ENCODE results near the gene GPR55. TPM values are rescaled to one million over a fixed set of nuclear protein-coding genes. Genes with fewer than 3 reads are reported as not detected.

GPR55 gene
- total and polyA plus RNA-seq, 10 of the 15 experiments (the other 5 are each of a cell fraction or from before 2014, with no cell fraction given), result 2.1 to 30.1 (median 16.2) TPM

DNA sequence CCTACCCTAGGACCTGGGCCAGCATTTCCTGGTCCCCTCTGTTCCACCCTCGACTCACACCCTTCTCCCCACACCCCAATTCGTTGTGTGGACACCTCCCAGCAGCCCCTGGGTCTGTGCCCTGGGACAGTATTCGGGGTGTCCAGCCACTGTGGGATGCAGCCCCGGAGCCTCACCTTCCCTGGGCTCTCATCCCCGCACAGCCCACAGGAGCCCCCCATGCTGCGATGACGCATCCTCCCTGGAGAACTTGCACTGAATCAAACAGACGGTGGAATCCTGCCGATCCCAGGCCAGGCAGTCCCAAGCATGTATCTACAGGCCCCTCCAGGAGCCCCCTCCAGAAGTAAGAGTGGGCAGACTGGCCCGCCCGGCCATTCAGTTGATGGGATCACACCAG is 50.6 kb downstream of the GPR55 start:
- SMC1A ChIA-PET (ENCODE audit: uncharacterized antibody, unreplicated experiment), result interaction anchor here (1.4 to 2.2 kb wide), 5 partner anchors 10 to 46 kb away, joined by 3 to 9 read pairs (median 5); partner anchors contain the start of gene ITM2C
- Histone ChIP-seq H3K36me3 (ENCODE audit: control insufficient read depth in 2 of 2, insufficient read depth in 2 of 2, low read length in 1 of 2) (peaks cover 2 to 9% of the 10 kb centered on the region in 2 experiments; a peak in 3 of 4 replicates), H3K9ac (ENCODE audit: control insufficient read depth, insufficient read depth, low read length) (peak overlapping the region; percentile 7), H3K27me3 (replicated peaks in 1 of 2; ENCODE audit: control insufficient read depth in 2 of 2, insufficient read depth in 2 of 2, low read length in 1 of 2) (no peaks in the 10 kb centered on the region), H3K4me2 (ENCODE audit: control insufficient read depth, insufficient read depth) (peak overlapping the region; percentile 96), H3K79me2 (ENCODE audit: control insufficient read depth, insufficient read depth, low read length) (peaks cover 3% of the 10 kb centered on the region; the same call in 1 of the 2 replicates), H3K4me3 (peak overlapping the region; percentile 63; the same call in 1 of the 2 replicates), H3K4me1 (ENCODE audit: control insufficient read depth, insufficient read depth, low read length) (peaks cover 65% of the 10 kb centered on the region), H4K20me1 (ENCODE audit: control insufficient read depth, insufficient read depth) (no peaks in the 10 kb centered on the region), H3K9me3 (replicated peaks; ENCODE audit: control insufficient read depth, insufficient read depth, low read length) (no peaks in the 10 kb centered on the region), H3K27ac (ENCODE audit: control insufficient read depth, insufficient read depth) (peak overlapping the region; percentile 79), H2AFZ (ENCODE audit: control insufficient read depth, low read depth, low read length) (no peak overlapping the region)
- intact Hi-C loops (cut with micrococcal nuclease; ENCODE audit: unreplicated experiment) (no loop called here), in situ Hi-C loops (cut with MboI) (no loop called here)
- BruUV-seq (replicated peaks), result no TSS peak
- POLR2A ChIA-PET, result interaction anchor here (0.7 to 3.7 kb wide), 3 partner anchors 27 to 80 kb away, joined by 3 to 19 read pairs (median 7); partner anchors contain the start of gene GPR55
- 98% methylated on average over 10 of the region's 11 CpGs for WGBS (ENCODE audit: insufficient coverage, insufficient replicate concordance, low lambda C conversion rate, missing lambda C conversion rate)
- TF ChIP-seq NFYA (IDR thresholded peaks at IDR 0.05; ENCODE audit: borderline replicate concordance, low read depth, low read length) (no peak), HCFC1 (IDR thresholded peaks at IDR 0.05; ENCODE audit: low read length) (no peak), SMARCA5 (IDR thresholded peaks at IDR 0.05) (no peak), ETV6 (conservative IDR thresholded peaks at IDR 0.05 in 1 of 2, IDR thresholded peaks at IDR 0.05 in 1 of 2; ENCODE audit: borderline replicate concordance in 1 of 2, low read depth in 1 of 2) (no peak), KDM1A (IDR thresholded peaks at IDR 0.05; ENCODE audit: borderline replicate concordance) (no peak), CBX5 (IDR thresholded peaks at IDR 0.05; ENCODE audit: low read depth) (no peak), ESRRA (IDR thresholded peaks at IDR 0.05; ENCODE audit: low read length) (no peak)
- TF ChIP-seq, protein P1, sequence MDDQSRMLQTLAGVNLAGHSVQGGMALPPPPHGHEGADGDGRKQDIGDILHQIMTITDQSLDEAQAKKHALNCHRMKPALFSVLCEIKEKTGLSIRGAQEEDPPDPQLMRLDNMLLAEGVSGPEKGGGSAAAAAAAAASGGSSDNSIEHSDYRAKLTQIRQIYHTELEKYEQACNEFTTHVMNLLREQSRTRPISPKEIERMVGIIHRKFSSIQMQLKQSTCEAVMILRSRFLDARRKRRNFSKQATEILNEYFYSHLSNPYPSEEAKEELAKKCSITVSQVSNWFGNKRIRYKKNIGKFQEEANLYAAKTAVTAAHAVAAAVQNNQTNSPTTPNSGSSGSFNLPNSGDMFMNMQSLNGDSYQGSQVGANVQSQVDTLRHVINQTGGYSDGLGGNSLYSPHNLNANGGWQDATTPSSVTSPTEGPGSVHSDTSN (IDR thresholded peaks at IDR 0.05; ENCODE audit: insufficient replicate concordance, low read depth, low read length), result no peak
- TF ChIP-seq, protein P2, sequence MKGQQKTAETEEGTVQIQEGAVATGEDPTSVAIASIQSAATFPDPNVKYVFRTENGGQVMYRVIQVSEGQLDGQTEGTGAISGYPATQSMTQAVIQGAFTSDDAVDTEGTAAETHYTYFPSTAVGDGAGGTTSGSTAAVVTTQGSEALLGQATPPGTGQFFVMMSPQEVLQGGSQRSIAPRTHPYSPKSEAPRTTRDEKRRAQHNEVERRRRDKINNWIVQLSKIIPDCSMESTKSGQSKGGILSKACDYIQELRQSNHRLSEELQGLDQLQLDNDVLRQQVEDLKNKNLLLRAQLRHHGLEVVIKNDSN (IDR thresholded peaks at IDR 0.05; ENCODE audit: borderline replicate concordance, extremely low read length, insufficient read depth, low read depth, low read length), result no peak
- TF ChIP-seq, protein P3, sequence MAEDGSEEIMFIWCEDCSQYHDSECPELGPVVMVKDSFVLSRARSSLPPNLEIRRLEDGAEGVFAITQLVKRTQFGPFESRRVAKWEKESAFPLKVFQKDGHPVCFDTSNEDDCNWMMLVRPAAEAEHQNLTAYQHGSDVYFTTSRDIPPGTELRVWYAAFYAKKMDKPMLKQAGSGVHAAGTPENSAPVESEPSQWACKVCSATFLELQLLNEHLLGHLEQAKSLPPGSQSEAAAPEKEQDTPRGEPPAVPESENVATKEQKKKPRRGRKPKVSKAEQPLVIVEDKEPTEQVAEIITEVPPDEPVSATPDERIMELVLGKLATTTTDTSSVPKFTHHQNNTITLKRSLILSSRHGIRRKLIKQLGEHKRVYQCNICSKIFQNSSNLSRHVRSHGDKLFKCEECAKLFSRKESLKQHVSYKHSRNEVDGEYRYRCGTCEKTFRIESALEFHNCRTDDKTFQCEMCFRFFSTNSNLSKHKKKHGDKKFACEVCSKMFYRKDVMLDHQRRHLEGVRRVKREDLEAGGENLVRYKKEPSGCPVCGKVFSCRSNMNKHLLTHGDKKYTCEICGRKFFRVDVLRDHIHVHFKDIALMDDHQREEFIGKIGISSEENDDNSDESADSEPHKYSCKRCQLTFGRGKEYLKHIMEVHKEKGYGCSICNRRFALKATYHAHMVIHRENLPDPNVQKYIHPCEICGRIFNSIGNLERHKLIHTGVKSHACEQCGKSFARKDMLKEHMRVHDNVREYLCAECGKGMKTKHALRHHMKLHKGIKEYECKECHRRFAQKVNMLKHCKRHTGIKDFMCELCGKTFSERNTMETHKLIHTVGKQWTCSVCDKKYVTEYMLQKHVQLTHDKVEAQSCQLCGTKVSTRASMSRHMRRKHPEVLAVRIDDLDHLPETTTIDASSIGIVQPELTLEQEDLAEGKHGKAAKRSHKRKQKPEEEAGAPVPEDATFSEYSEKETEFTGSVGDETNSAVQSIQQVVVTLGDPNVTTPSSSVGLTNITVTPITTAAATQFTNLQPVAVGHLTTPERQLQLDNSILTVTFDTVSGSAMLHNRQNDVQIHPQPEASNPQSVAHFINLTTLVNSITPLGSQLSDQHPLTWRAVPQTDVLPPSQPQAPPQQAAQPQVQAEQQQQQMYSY (CRISPR knock-in tag; IDR thresholded peaks at IDR 0.05), result no peak
- TF ChIP-seq, protein P4, sequence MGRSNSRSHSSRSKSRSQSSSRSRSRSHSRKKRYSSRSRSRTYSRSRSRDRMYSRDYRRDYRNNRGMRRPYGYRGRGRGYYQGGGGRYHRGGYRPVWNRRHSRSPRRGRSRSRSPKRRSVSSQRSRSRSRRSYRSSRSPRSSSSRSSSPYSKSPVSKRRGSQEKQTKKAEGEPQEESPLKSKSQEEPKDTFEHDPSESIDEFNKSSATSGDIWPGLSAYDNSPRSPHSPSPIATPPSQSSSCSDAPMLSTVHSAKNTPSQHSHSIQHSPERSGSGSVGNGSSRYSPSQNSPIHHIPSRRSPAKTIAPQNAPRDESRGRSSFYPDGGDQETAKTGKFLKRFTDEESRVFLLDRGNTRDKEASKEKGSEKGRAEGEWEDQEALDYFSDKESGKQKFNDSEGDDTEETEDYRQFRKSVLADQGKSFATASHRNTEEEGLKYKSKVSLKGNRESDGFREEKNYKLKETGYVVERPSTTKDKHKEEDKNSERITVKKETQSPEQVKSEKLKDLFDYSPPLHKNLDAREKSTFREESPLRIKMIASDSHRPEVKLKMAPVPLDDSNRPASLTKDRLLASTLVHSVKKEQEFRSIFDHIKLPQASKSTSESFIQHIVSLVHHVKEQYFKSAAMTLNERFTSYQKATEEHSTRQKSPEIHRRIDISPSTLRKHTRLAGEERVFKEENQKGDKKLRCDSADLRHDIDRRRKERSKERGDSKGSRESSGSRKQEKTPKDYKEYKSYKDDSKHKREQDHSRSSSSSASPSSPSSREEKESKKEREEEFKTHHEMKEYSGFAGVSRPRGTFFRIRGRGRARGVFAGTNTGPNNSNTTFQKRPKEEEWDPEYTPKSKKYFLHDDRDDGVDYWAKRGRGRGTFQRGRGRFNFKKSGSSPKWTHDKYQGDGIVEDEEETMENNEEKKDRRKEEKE (IDR thresholded peaks at IDR 0.05), result no peak
- CTCF ChIA-PET, result interaction anchor here (1.0 to 2.5 kb wide), 3 partner anchors 50 to 148 kb away, joined by 3 to 18 read pairs (median 4); partner anchors contain the start of gene GPR55
- DNase-seq (ENCODE audit: low read depth, low spot score) (no peak), ATAC-seq (no peak), FAIRE-seq (no peak)
- RAD21 ChIA-PET (ENCODE audit: unreplicated experiment), result interaction anchor here (1.0 to 2.6 kb wide), 5 partner anchors 10 to 50 kb away, joined by 4 to 9 read pairs (median 7); partner anchors contain the start of gene ITM2C
